Activated CD8-positive, alpha-beta T cell treated with anti-CD3 and anti-CD28 coated beads for 36 hours (primary cell): ENCODE data around the gene NELFA. TPM values are rescaled to one million over a fixed set of nuclear protein-coding genes. Genes with fewer than 3 reads are reported as not detected.

Experiments used
- ATAC-seq: fragments of 200-7000 bp; cut with Tn5 transposase; one replicate; pipeline ENCODE4 v1.10.0; 2021; ENCODE audit warnings: mild to moderate bottlenecking, moderate library complexity
- CTCF ChIA-PET: fragments of 350-600 bp; sonication (Branson Sonifier 250); formaldehyde crosslinking; loops from one replicate; lab custom pipeline; 2021; ENCODE audit warnings: antibody characterized with exemption; lab: Charles Lee
- POLR2A ChIA-PET: fragments of 350-600 bp; sonication (Branson Sonifier 250); formaldehyde crosslinking; loops from one replicate; lab custom pipeline; 2021; ENCODE audit warnings: antibody characterized with exemption; lab: Charles Lee
- DNase-seq: peaks from one replicate; pipeline ENCODE4 v3.0.0-alpha.2; 2020
- H3K27ac Mint-ChIP-seq: one replicate; pipeline ENCODE4 v1.8.0; 2021; ENCODE audit warnings: mild to moderate bottlenecking, mixed read lengths
- H3K27me3 Mint-ChIP-seq: one replicate; pipeline ENCODE4 v1.8.0; 2021; ENCODE audit warnings: mixed read lengths
- H3K36me3 Mint-ChIP-seq: one replicate; pipeline ENCODE4 v1.8.0; 2021; ENCODE audit warnings: low read depth, mixed read lengths
- H3K4me1 Mint-ChIP-seq: one replicate; pipeline ENCODE4 v1.8.0; 2021; ENCODE audit warnings: low read depth, mixed read lengths
- H3K4me3 Mint-ChIP-seq: one replicate; pipeline ENCODE4 v1.8.0; 2021; ENCODE audit warnings: mild to moderate bottlenecking, moderate library complexity, mixed read lengths
- H3K9me3 Mint-ChIP-seq: one replicate; pipeline ENCODE4 v1.8.0; 2021; ENCODE audit warnings: mixed read lengths
- intact Hi-C: fragments of 100-400 bp; cut with micrococcal nuclease; formaldehyde crosslinking; loops from one replicate; pipeline ENCODE4 v1.10.0; 2022
- microRNA-seq: library from miRNA; unstranded; fragments of <30 nt; microRNA quantifications from one replicate; pipeline ENCODE4 v1.2.0, GENCODE V29; 2022; ENCODE audit warnings: borderline microRNAs expressed, borderline replicate concordance
- total RNA-seq, 2 experiments: library from RNA; stranded (reverse); gene quantifications; one replicate each; pipeline ENCODE4 v1.2.3, GENCODE V29; 2021
- TF ChIP-seq, protein P1 (sequence below): fragments of 200-600 bp; IDR thresholded peaks from one replicate; pipeline ENCODE4 v1.8.0; 2022; ENCODE audit warnings: antibody characterized with exemption, mild to moderate bottlenecking

The NELFA gene
- total RNA-seq, 2 experiments from 2014 or later = 43.9 to 46.3 TPM

DNA sequence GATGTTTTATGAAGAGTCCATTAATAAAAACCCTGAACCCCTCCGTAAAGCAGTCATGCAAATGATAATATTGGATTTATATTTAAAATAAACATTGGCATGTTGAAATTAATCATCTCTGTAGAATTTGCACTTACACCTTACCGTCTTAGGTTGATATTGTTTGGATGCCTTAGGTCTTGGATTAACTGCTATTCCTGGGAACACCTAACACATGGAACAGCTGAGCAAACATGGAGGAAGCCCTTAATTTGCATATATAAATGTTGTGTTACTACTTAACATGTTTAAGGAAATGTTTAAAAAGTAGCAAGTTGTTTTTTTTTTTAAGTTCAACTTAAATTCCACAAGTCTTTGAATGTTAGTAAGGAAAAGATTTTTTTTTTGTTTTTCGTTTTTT is 75.1 kb downstream of the NELFA start:
- POLR2A ChIA-PET = no interaction called here

DNA sequence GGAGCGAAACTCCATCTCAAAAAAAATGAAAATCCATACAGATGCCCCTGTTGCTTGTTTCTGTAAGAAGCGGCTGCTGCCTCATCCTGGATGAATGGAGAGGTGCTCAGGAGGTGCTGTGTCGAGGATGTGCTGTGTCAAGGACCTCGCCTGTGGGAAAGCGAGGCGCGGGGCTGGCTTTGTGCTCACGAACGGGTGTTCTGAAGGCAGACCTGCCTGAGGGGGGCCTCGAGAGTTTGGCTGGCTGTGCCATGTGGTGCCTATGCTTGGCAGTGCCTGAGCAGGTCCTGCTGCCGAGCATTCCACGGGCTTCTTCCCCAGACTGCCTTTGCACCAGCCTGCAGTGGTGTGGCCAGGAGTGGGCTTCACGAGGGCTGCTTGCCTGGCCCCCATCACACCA is 76.0 kb downstream of the NELFA start:
- CTCF ChIA-PET = no interaction called here
- Mint-ChIP-seq H3K27me3 (no peaks in the 10 kb centered on the region), H3K36me3 (peaks cover 47% of the 10 kb centered on the region), H3K4me3 (no peak overlapping the region), H3K27ac (no peak overlapping the region), H3K9me3 (no peaks in the 10 kb centered on the region), H3K4me1 (peaks cover 5% of the 10 kb centered on the region)
- TF ChIP-seq, protein P1, sequence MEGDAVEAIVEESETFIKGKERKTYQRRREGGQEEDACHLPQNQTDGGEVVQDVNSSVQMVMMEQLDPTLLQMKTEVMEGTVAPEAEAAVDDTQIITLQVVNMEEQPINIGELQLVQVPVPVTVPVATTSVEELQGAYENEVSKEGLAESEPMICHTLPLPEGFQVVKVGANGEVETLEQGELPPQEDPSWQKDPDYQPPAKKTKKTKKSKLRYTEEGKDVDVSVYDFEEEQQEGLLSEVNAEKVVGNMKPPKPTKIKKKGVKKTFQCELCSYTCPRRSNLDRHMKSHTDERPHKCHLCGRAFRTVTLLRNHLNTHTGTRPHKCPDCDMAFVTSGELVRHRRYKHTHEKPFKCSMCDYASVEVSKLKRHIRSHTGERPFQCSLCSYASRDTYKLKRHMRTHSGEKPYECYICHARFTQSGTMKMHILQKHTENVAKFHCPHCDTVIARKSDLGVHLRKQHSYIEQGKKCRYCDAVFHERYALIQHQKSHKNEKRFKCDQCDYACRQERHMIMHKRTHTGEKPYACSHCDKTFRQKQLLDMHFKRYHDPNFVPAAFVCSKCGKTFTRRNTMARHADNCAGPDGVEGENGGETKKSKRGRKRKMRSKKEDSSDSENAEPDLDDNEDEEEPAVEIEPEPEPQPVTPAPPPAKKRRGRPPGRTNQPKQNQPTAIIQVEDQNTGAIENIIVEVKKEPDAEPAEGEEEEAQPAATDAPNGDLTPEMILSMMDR = no peak
- DNase-seq (no peak), ATAC-seq (no peak)
- intact Hi-C loops = no loop called here
- POLR2A ChIA-PET = interaction anchor here (0.6 kb wide), 1 partner anchor 1084 kb away, joined by 3 read pairs; no protein-coding TSS in a partner anchor

More for the DNA sequence above, 75.1 kb downstream of the NELFA start:
- DNase-seq (no peak), ATAC-seq (no peak)
- Mint-ChIP-seq H3K4me1 (no peaks in the 10 kb centered on the region), H3K36me3 (peaks cover 44% of the 10 kb centered on the region), H3K27ac (no peak overlapping the region), H3K27me3 (no peaks in the 10 kb centered on the region), H3K4me3 (no peak overlapping the region), H3K9me3 (no peaks in the 10 kb centered on the region)
- CTCF ChIA-PET = no interaction called here
- TF ChIP-seq, protein P1 = no peak
- intact Hi-C loops = no loop called here

Small RNAs within 50 kb of the gene (microRNA-seq; reads per million reads assigned to microRNA genes)
- gene MIR943 = not detected

Other genes starting within 250 kb of the NELFA start
- 1 to 10 TPM in 1 of 2 experiments, under 1 TPM in 1; 0.07 to 1.0 TPM for gene FGFR3, start 215.7 kb downstream of the NELFA start, total RNA-seq
- 10 to 100 TPM; 49.4 to 53.2 TPM for gene LETM1, start 152.8 kb downstream of the NELFA start, total RNA-seq
- 100 to 1,000 TPM; 219 TPM for gene NSD2, start 137.6 kb downstream of the NELFA start, total RNA-seq
- 1 to 10 TPM; 1.0 to 1.1 TPM for gene NAT8L, start 50.4 kb upstream of the NELFA start, total RNA-seq
- 10 to 100 TPM; 18.4 to 19.5 TPM for gene HAUS3, start 233.1 kb upstream of the NELFA start, total RNA-seq
- 1 to 10 TPM; 2.1 to 2.9 TPM for gene POLN, start 233.1 kb upstream of the NELFA start, total RNA-seq